Heart left ventricle (tissue), 13 donors: ENCODE measurements around the gene LYRM2.

Experiments used
- CTCF ChIP-seq, 12 donors: fragments of 200-600 bp; sonication (generic) in 4 of 12; IDR thresholded peaks; one replicate each; pipeline versions ENCODE4 v1.5.0 to v1.8.0; 2018 to 2022; ENCODE audit warnings: antibody characterized with exemption in 12 of 12, mild to moderate bottlenecking in 5 of 12
- POLR2A ChIP-seq, 2 donors: fragments of 450-650 bp; IDR thresholded peaks; one replicate each; pipeline ENCODE4 v1.6.1; 2017; ENCODE audit warnings: antibody characterized with exemption in 2 of 2, mild to moderate bottlenecking in 2 of 2, moderate library complexity in 2 of 2
- donor health status: ischemic (EF 13 %, LVEDD 7.1; RV severe dilation, severe dysfunction).
- donor health status: DM: no; HTN: yes; CAD: no.
- donor health status: DM: no; HTN: no; CAD: no.
- donor health status: ischemic (EF 25% LVEDD 6.9; RV normal size, moderate dysfunction).
- donor health status: ischemic (EF 25% LVEDD 5.7; RV mildly dilated, moderate dysfunction).
- donor health status: ischemic (EF 35%, LVEDD 5.7; RV mildly dilated, moderate dysfunction).
- donor health status: nonischemic (EF 11% LVEDD 7.7; RV severe dilation, severe dysfunction).
- donor health status: DM: yes; HTN: yes; CAD: no.
- donor health status: PGD.
- donor health status: ischemic (EF 29% LVEDD 5.4; RV normal size, mild dysfunction).
- donor health status: nonischemic (EF 23%, LVEDD 6.1; RV moderate dilation, normal function).

DNA sequence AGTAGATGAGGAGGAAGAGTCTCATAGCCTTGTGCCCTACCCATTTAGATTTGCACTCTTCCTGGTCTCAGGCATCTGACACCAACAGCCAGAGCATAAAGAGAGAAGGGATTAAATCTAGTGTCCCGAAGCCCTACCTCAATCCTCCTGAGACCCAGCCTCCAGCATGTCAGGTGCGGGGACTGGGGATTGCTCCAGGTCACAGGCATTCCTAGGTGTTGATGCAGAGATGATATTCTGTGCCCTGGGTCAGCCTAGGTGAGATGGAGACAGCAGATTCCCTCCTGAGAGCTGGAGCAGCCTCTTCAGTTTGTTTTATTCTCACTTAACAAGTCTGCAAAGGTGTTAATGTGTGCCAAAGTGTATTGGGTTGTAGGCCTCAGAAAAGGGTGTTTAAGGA, 115.8 kb downstream of the LYRM2 start:
- TF ChIP-seq POLR2A (IDR thresholded peaks at IDR 0.05) (no peak), CTCF (IDR thresholded peaks at IDR 0.05) (no peak)
